NB4 (cell line): ENCODE results near the gene ZNF26.

Experiments used
- CTCF ChIP-seq: IDR thresholded peaks from one replicate; pipeline ENCODE4 v1.5.1; 2012; ENCODE audit warnings: low read depth, low read length
- MAX ChIP-seq: IDR thresholded peaks from 2 replicates; pipeline ENCODE4 v1.6.1; 2011; ENCODE audit warnings: low read depth, low read length
- POLR2A ChIP-seq: IDR thresholded peaks from 2 replicates; pipeline ENCODE4 v1.6.1; 2011; ENCODE audit warnings: mild to moderate bottlenecking; ENCODE audit not compliant: insufficient read length; ENCODE audit errors: extremely low read depth

GRCh38 chr12:132956011-132956788, 30.0 kb upstream of the ZNF26 start, which contains the start of gene ZNF605:
- TF ChIP-seq MAX (peak; percentile 50), CTCF (no peak), POLR2A (peak; percentile 45)
